SK-N-SH (cell line): ENCODE results near the gene PPP2R3B. TPM values are rescaled to one million over a fixed set of nuclear protein-coding genes. Genes with fewer than 3 reads are reported as not detected.

ENCODE experiments used
- CTCF ChIA-PET: fragments of 300-600, 350-600 bp; formaldehyde crosslinking; extraction: SDS; loops from one replicate; lab custom pipeline; 2021; lab: Yijun Ruan, JAX
- POLR2A ChIA-PET: fragments of 350-600 bp; sonication (Branson Sonifier 250); formaldehyde crosslinking; extraction: SDS; loops from one replicate; lab custom pipeline; 2020; ENCODE audit warnings: antibody characterized with exemption, inconsistent platforms; lab: Yijun Ruan, JAX
- DNase-seq: peaks from one replicate; pipeline ENCODE4 v3.0.0; 2012
- H2AFZ ChIP-seq: fragments of 200-600 bp; sonication (generic); 2 replicates; pipeline ENCODE4 v1.8.1; 2016; ENCODE audit warnings: antibody characterized with exemption, mild to moderate bottlenecking, low read depth
- H3F3A ChIP-seq: fragments of 200-600 bp; sonication (generic); replicated peaks from 2 replicates; pipeline ENCODE3; 2016; ENCODE audit warnings: antibody characterized with exemption, mild to moderate bottlenecking; ENCODE audit not compliant: insufficient read depth
- H3K27ac ChIP-seq, 2 experiments: fragments of 200-500 bp in 1 of 2; fragments of 200-600 bp in 1 of 2; sonication (Bioruptor generic) in 1 of 2; sonication (generic), shearing (Covaris generic) in 1 of 2; 2 replicates each; pipeline versions ENCODE4 v1.5.1 to v1.6.1; 2014 to 2016; ENCODE audit warnings: low read depth in 2 of 2, inconsistent platforms in 1 of 2, low read length in 1 of 2, mild to moderate bottlenecking in 1 of 2, mixed read lengths in 1 of 2
- H3K27me3 ChIP-seq: fragments of 200-600 bp; sonication (generic), shearing (Covaris generic); 2 replicates; pipeline ENCODE4 v1.6.1; 2016; ENCODE audit warnings: mixed run types; ENCODE audit not compliant: insufficient read depth
- H3K36me3 ChIP-seq, 2 experiments: fragments of 200-500 bp in 1 of 2; fragments of 200-600 bp in 1 of 2; sonication (Bioruptor generic) in 1 of 2; sonication (generic) in 1 of 2; replicated peaks in 1 of 2; 2 replicates each; pipeline versions ENCODE3 to v1.5.1; 2014 to 2016; ENCODE audit warnings: low read length in 1 of 2, mild to moderate bottlenecking in 1 of 2; ENCODE audit not compliant: insufficient read depth in 2 of 2, control insufficient read depth in 1 of 2
- H3K4me1 ChIP-seq, 2 experiments: fragments of 200-500 bp in 1 of 2; fragments of 200-600 bp in 1 of 2; sonication (Bioruptor generic) in 1 of 2; sonication (generic), shearing (Covaris generic) in 1 of 2; 2 replicates each; pipeline versions ENCODE4 v1.5.1 to v1.6.1; 2014 to 2016; ENCODE audit warnings: low read depth in 1 of 2, low read length in 1 of 2, mixed run types in 1 of 2; ENCODE audit not compliant: insufficient read depth in 2 of 2, control insufficient read depth in 1 of 2
- H3K4me2 ChIP-seq: fragments of 200-600 bp; sonication (generic), shearing (Covaris generic); 2 replicates; pipeline ENCODE4 v1.6.1; 2017; ENCODE audit warnings: mixed run types
- H3K4me3 ChIP-seq, 2 experiments: fragments of 200-500 bp in 1 of 2; fragments of 200-600 bp in 1 of 2; sonication (Bioruptor generic) in 1 of 2; sonication (generic), shearing (Covaris generic) in 1 of 2; 2 replicates each; pipeline versions ENCODE4 v1.5.1 to v1.8.1; 2014 to 2016; ENCODE audit warnings: low read depth in 2 of 2, inconsistent platforms in 1 of 2, low read length in 1 of 2, mild to moderate bottlenecking in 1 of 2, mixed read lengths in 1 of 2, moderate library complexity in 1 of 2
- H3K79me2 ChIP-seq: fragments of 200-600 bp; sonication (generic); 2 replicates; pipeline ENCODE4 v1.8.1; 2017; ENCODE audit warnings: mild to moderate bottlenecking; ENCODE audit not compliant: insufficient read depth
- H3K9ac ChIP-seq: fragments of 200-600 bp; sonication (generic); 2 replicates; pipeline ENCODE4 v1.6.1; 2017; ENCODE audit warnings: mixed run types
- H3K9me2 ChIP-seq: fragments of 200-600 bp; sonication (generic); 2 replicates; pipeline ENCODE4 v1.6.1; 2017; ENCODE audit warnings: mixed run types
- H3K9me3 ChIP-seq: fragments of 200-600 bp; sonication (generic); 2 replicates; pipeline ENCODE4 v1.6.1; 2017; ENCODE audit warnings: mixed run types, mild to moderate bottlenecking, moderate library complexity
- H4K20me1 ChIP-seq: fragments of 200-600 bp; sonication (generic); 2 replicates; pipeline ENCODE4 v1.6.1; 2017; ENCODE audit warnings: mild to moderate bottlenecking, mixed run types; ENCODE audit not compliant: insufficient read depth
- CHD2 ChIP-seq: fragments of 150-350 bp; IDR thresholded peaks from 2 replicates; pipeline ENCODE4 v1.6.1; 2018; ENCODE audit warnings: low read length; ENCODE audit not compliant: partially characterized antibody
- EP300 ChIP-seq, 2 experiments: IDR thresholded peaks; 2 replicates each; pipeline versions ENCODE4 v1.4.0 to v1.6.1; 2012; ENCODE audit warnings: borderline replicate concordance in 1 of 2, low read depth in 1 of 2, low read length in 1 of 2
- EZH2phosphoT487 ChIP-seq: fragments of 200-600 bp; sonication (generic); IDR thresholded peaks from 2 replicates; pipeline ENCODE4 v1.6.1; 2017; ENCODE audit warnings: low read depth, mixed run types, mild to moderate bottlenecking, antibody characterized with exemption, moderate library complexity, borderline replicate concordance
- FOXJ3 ChIP-seq: sonication (generic); formaldehyde crosslinking; IDR thresholded peaks from 2 replicates; pipeline ENCODE4 v1.5.1; 2020; ENCODE audit warnings: mild to moderate bottlenecking, missing genetic modification reagents
- GABPA ChIP-seq: IDR thresholded peaks from 2 replicates; pipeline ENCODE4 v1.4.0; 2012; ENCODE audit warnings: low read depth, mild to moderate bottlenecking
- GATA2 ChIP-seq: sonication (generic); formaldehyde crosslinking; IDR thresholded peaks from 2 replicates; pipeline ENCODE4 v1.5.0; 2020; ENCODE audit warnings: mild to moderate bottlenecking, missing genetic modification reagents
- RAD21 ChIP-seq: IDR thresholded peaks from 2 replicates; pipeline ENCODE4 v1.6.1; 2012; ENCODE audit warnings: mild to moderate bottlenecking, low read length
- RFX5 ChIP-seq: IDR thresholded peaks from 2 replicates; pipeline ENCODE4 v1.6.1; 2012; ENCODE audit warnings: mild to moderate bottlenecking, improper control_type of control experiment, low read length
- SIN3A ChIP-seq: IDR thresholded peaks from 2 replicates; pipeline ENCODE4 v1.6.1; 2012; ENCODE audit warnings: low read depth, mild to moderate bottlenecking, low read length, moderate library complexity, borderline replicate concordance
- SMC3 ChIP-seq: IDR thresholded peaks from 2 replicates; pipeline ENCODE4 v1.6.1; 2012; ENCODE audit warnings: low read depth, low read length, improper control_type of control experiment
- TAF1 ChIP-seq: IDR thresholded peaks from 2 replicates; pipeline ENCODE4 v1.6.1; 2012; ENCODE audit warnings: low read depth, mild to moderate bottlenecking, low read length, moderate library complexity, borderline replicate concordance
- WGBS: methylation state at CpG from one replicate; pipeline ENCODE4 v1.1.6; 2017; ENCODE audit warnings: low lambda C conversion rate; 5-methylcytosine and 5-hydroxymethylcytosine counted together
- polyA plus RNA-seq, 3 experiments: library from polyadenylated mRNA; depleted of rRNA; stranded (reverse); fragments of >200 nt; gene quantifications; 2 replicates each; pipeline ENCODE4 v1.2.3, GENCODE V29; 2012
- TF ChIP-seq, protein P1 (sequence below): fragments of 150-350 bp; IDR thresholded peaks from 2 replicates; pipeline ENCODE4 v1.6.1; 2016; ENCODE audit warnings: mild to moderate bottlenecking, low read depth, low read length
- TF ChIP-seq, protein P2 (sequence below): IDR thresholded peaks from 2 replicates; pipeline ENCODE4 v1.6.1; 2012; ENCODE audit warnings: mild to moderate bottlenecking, low read depth, low read length, moderate library complexity
- TF ChIP-seq, protein P3 (sequence below): fragments of 150-350 bp; IDR thresholded peaks from 2 replicates; pipeline ENCODE4 v1.6.1; 2017; ENCODE audit warnings: antibody characterized with exemption, low read length, low read depth, borderline replicate concordance
- TF ChIP-seq, protein P4 (sequence below): IDR thresholded peaks from 2 replicates; pipeline ENCODE4; 2012
- TF ChIP-seq, protein P5 (sequence below): fragments of 200-600 bp; sonication (generic); IDR thresholded peaks from 2 replicates; pipeline ENCODE4 v1.6.1; 2017; ENCODE audit warnings: antibody characterized with exemption, mild to moderate bottlenecking, moderate library complexity

Gene PPP2R3B
- polyA plus RNA-seq, 1 of the 3 experiments (the other 2 are of a cell fraction), result 19.4 TPM

DNA sequence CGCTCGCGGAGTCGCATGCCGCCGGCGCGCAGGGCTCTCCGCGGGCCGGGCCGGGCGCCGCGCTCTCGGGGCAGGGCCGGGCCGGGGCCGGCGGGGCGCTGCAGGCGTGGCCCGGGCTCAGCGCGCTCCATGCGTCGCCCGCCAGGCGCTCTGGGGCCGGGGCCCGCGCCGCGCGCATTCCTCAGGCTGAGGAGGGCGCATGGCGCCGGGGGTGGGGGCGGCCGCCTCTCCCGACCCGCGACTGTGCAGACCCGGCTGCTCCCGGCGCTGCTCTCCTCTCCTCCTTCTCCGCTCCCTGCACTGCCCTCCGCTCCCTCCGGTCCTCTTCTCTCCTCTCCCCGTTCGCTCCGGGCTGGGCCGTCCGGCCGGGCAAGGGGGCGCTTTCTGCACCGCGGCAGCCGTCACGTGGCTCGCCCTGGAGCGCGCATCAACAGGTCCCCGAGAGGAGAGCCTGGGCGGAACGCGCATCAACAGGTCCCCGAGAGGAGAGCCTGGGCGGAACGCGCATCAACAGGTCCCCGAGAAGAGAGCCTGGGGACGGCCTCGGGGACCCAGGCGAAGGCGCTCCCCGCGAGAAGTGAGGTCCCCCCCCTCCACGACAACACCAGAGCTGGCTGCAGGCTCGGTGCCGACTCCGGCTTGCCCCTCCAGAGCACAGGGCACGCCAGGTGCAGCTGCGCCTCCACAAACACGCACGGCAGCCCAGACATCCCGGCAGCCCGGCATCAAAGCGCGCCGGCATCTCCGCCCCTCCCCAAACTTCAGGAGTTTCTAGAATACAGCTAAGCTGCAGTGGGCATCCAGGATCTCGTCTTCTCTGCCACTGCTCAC, 12.9 kb downstream of the PPP2R3B start:
- Histone ChIP-seq H3K4me2 (peak overlapping the region; percentile 28; the same call in 1 of the 2 replicates), H3K27me3 (no peaks in the 10 kb centered on the region), H3K4me3 (no peak overlapping the region), H3K9ac (no peak overlapping the region), H3K27ac (no peak overlapping the region), H3K9me2 (no peaks in the 10 kb centered on the region), H3K79me2 (peaks cover 13% of the 10 kb centered on the region; the same call in 1 of the 2 replicates), H2AFZ (no peak overlapping the region), H3F3A (no peaks in the 10 kb centered on the region), H4K20me1 (peaks cover 7% of the 10 kb centered on the region), H3K4me1 (peaks cover 0 to 6% of the 10 kb centered on the region in 2 experiments; a peak in 1 of 4 replicates), H3K9me3 (no peaks in the 10 kb centered on the region), H3K36me3 (no peaks in the 10 kb centered on the region)
- WGBS, result 59% methylated on average over 21 of the region's 93 CpGs
- TF ChIP-seq RFX5, result no peak
- TF ChIP-seq CHD2, result no peak
- TF ChIP-seq GATA2, result no peak
- no peak for TF ChIP-seq EZH2phosphoT487
- TF ChIP-seq EP300 (IDR thresholded peaks at IDR 0.05; ENCODE audit: borderline replicate concordance in 1 of 2, low read depth in 1 of 2, low read length in 1 of 2), result no peak
- TF ChIP-seq, protein P1, sequence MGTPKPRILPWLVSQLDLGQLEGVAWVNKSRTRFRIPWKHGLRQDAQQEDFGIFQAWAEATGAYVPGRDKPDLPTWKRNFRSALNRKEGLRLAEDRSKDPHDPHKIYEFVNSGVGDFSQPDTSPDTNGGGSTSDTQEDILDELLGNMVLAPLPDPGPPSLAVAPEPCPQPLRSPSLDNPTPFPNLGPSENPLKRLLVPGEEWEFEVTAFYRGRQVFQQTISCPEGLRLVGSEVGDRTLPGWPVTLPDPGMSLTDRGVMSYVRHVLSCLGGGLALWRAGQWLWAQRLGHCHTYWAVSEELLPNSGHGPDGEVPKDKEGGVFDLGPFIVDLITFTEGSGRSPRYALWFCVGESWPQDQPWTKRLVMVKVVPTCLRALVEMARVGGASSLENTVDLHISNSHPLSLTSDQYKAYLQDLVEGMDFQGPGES, result no peak
- TF ChIP-seq, protein P2, sequence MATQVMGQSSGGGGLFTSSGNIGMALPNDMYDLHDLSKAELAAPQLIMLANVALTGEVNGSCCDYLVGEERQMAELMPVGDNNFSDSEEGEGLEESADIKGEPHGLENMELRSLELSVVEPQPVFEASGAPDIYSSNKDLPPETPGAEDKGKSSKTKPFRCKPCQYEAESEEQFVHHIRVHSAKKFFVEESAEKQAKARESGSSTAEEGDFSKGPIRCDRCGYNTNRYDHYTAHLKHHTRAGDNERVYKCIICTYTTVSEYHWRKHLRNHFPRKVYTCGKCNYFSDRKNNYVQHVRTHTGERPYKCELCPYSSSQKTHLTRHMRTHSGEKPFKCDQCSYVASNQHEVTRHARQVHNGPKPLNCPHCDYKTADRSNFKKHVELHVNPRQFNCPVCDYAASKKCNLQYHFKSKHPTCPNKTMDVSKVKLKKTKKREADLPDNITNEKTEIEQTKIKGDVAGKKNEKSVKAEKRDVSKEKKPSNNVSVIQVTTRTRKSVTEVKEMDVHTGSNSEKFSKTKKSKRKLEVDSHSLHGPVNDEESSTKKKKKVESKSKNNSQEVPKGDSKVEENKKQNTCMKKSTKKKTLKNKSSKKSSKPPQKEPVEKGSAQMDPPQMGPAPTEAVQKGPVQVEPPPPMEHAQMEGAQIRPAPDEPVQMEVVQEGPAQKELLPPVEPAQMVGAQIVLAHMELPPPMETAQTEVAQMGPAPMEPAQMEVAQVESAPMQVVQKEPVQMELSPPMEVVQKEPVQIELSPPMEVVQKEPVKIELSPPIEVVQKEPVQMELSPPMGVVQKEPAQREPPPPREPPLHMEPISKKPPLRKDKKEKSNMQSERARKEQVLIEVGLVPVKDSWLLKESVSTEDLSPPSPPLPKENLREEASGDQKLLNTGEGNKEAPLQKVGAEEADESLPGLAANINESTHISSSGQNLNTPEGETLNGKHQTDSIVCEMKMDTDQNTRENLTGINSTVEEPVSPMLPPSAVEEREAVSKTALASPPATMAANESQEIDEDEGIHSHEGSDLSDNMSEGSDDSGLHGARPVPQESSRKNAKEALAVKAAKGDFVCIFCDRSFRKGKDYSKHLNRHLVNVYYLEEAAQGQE, result no peak
- TF ChIP-seq, protein P3, sequence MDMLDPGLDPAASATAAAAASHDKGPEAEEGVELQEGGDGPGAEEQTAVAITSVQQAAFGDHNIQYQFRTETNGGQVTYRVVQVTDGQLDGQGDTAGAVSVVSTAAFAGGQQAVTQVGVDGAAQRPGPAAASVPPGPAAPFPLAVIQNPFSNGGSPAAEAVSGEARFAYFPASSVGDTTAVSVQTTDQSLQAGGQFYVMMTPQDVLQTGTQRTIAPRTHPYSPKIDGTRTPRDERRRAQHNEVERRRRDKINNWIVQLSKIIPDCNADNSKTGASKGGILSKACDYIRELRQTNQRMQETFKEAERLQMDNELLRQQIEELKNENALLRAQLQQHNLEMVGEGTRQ, result no peak
- TF ChIP-seq, protein P4, sequence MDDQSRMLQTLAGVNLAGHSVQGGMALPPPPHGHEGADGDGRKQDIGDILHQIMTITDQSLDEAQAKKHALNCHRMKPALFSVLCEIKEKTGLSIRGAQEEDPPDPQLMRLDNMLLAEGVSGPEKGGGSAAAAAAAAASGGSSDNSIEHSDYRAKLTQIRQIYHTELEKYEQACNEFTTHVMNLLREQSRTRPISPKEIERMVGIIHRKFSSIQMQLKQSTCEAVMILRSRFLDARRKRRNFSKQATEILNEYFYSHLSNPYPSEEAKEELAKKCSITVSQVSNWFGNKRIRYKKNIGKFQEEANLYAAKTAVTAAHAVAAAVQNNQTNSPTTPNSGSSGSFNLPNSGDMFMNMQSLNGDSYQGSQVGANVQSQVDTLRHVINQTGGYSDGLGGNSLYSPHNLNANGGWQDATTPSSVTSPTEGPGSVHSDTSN, result no peak
- no peak for TF ChIP-seq SIN3A
- TF ChIP-seq, protein P5, sequence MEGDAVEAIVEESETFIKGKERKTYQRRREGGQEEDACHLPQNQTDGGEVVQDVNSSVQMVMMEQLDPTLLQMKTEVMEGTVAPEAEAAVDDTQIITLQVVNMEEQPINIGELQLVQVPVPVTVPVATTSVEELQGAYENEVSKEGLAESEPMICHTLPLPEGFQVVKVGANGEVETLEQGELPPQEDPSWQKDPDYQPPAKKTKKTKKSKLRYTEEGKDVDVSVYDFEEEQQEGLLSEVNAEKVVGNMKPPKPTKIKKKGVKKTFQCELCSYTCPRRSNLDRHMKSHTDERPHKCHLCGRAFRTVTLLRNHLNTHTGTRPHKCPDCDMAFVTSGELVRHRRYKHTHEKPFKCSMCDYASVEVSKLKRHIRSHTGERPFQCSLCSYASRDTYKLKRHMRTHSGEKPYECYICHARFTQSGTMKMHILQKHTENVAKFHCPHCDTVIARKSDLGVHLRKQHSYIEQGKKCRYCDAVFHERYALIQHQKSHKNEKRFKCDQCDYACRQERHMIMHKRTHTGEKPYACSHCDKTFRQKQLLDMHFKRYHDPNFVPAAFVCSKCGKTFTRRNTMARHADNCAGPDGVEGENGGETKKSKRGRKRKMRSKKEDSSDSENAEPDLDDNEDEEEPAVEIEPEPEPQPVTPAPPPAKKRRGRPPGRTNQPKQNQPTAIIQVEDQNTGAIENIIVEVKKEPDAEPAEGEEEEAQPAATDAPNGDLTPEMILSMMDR, result no peak
- TF ChIP-seq RAD21, result no peak
- no peak for TF ChIP-seq FOXJ3 (CRISPR knock-in tag)
- TF ChIP-seq GABPA, result no peak
- TF ChIP-seq TAF1, result no peak
- no peak for TF ChIP-seq SMC3
- ChIA-PET POLR2A (no interaction called here), CTCF (no interaction called here)
- no peak for DNase-seq
